K562 (cell line): Measurements from ENCODE around the gene SLC27A2. TPM values are rescaled to one million over a fixed set of nuclear protein-coding genes. Genes with fewer than 3 reads are reported as not detected.

ENCODE experiments used
- ATAC-seq: fragments of 200-7000 bp; cut with Tn5 transposase; 3 replicates; pipeline ENCODE4 v1.9.1; 2020; ENCODE audit warnings: moderate library complexity
- BruUV-seq: library from RNA; stranded (reverse); fragments of 400-500 nt; replicated peaks from 2 replicates; lab custom pipeline; 2021; lab: Mats Ljungman, UMichigan
- CTCF ChIA-PET: fragments of 300-600 bp; formaldehyde crosslinking; extraction: SDS; loops from one replicate; lab custom pipeline; 2021; ENCODE audit warnings: low intra/inter-chr PET ratio; lab: Yijun Ruan, JAX
- POLR2A ChIA-PET: fragments of 300-600, 350-650 bp; sonication (Branson Sonifier 250); formaldehyde crosslinking; extraction: SDS; loops from one replicate; lab custom pipeline; 2021; ENCODE audit warnings: antibody characterized with exemption, inconsistent platforms; lab: Yijun Ruan, JAX
- DNase-seq, 4 experiments: peaks; one replicate each; pipeline versions ENCODE4 v3.0.0 to v3.0.0-alpha.2; 2011 to 2018; ENCODE audit warnings: low spot score in 3 of 4, mixed read lengths in 3 of 4; ENCODE audit errors: extremely low read depth in 1 of 4
- FAIRE-seq: peaks from 2 replicates; lab custom pipeline; 2011; peaks lifted over from hg19 to GRCh38; lab: Jason Lieb, UNC
- H2AFZ ChIP-seq: 2 replicates; pipeline ENCODE4 v1.6.0; 2011; ENCODE audit warnings: low read depth, low read length, control low read depth, inconsistent platforms
- H3K27ac ChIP-seq: fragments of 200-600 bp; 3 replicates; pipeline ENCODE4 v1.8.0; 2011; ENCODE audit warnings: low read depth, mild to moderate bottlenecking, control low read depth, inconsistent platforms, low read length, moderate library complexity, mixed read lengths; ENCODE audit errors: extremely low read depth
- H3K27me3 ChIP-seq, 2 experiments: fragments of 300-600 bp in 1 of 2; 2 replicates in 1 of 2; 3 replicates in 1 of 2; pipeline versions ENCODE4 v1.6.0 to v1.8.0; 2011; ENCODE audit warnings: inconsistent platforms in 2 of 2, low read length in 2 of 2, mild to moderate bottlenecking in 1 of 2, mixed read lengths in 1 of 2, moderate library complexity in 1 of 2; ENCODE audit not compliant: control insufficient read depth in 2 of 2, insufficient read depth in 2 of 2
- H3K36me3 ChIP-seq: fragments of 300-600 bp; 3 replicates; pipeline ENCODE4 v1.8.0; 2011; ENCODE audit warnings: mild to moderate bottlenecking, low read length, inconsistent platforms; ENCODE audit not compliant: control insufficient read depth, insufficient read depth
- H3K4me1 ChIP-seq, 2 experiments: fragments of 200-600 bp in 1 of 2; replicated peaks in 1 of 2; 2 replicates in 1 of 2; 3 replicates in 1 of 2; pipeline versions ENCODE4 v1.5.1 to v1.8.0; 2011; ENCODE audit warnings: inconsistent platforms in 2 of 2, low read length in 2 of 2, mild to moderate bottlenecking in 1 of 2, mixed read lengths in 1 of 2, moderate library complexity in 1 of 2; ENCODE audit not compliant: control insufficient read depth in 2 of 2, insufficient read depth in 2 of 2
- H3K4me2 ChIP-seq: 2 replicates; pipeline ENCODE4 v1.6.1; 2011; ENCODE audit warnings: low read length, control low read depth, inconsistent platforms, mixed read lengths; ENCODE audit not compliant: insufficient read depth
- H3K4me3 ChIP-seq: fragments of 200-600 bp; sonication (generic), shearing (Covaris generic); 2 replicates; pipeline ENCODE4 v1.5.1; 2016; ENCODE audit warnings: control low read depth, inconsistent platforms
- H3K79me2 ChIP-seq: fragments of 200-600 bp; 3 replicates; pipeline ENCODE4 v1.8.0; 2011; ENCODE audit warnings: low read length, inconsistent platforms; ENCODE audit not compliant: control insufficient read depth, insufficient read depth
- H3K9ac ChIP-seq, 2 experiments: 2 replicates each; pipeline versions ENCODE4 v1.6.0 to v1.6.1; 2011; ENCODE audit warnings: low read depth in 2 of 2, low read length in 2 of 2, control low read depth in 1 of 2, inconsistent platforms in 1 of 2, mild to moderate bottlenecking in 1 of 2, mixed read lengths in 1 of 2; ENCODE audit not compliant: insufficient read depth in 1 of 2
- H3K9me1 ChIP-seq: one replicate; pipeline ENCODE4 v1.6.0; 2011; ENCODE audit warnings: inconsistent platforms, mild to moderate bottlenecking, low read length, moderate library complexity; ENCODE audit not compliant: control insufficient read depth, insufficient read depth
- H3K9me3 ChIP-seq: replicated peaks from 2 replicates; pipeline ENCODE4 v1.5.1; 2011; ENCODE audit warnings: low read depth, low read length, inconsistent platforms; ENCODE audit not compliant: control insufficient read depth, insufficient read depth
- H4K20me1 ChIP-seq: replicated peaks from 2 replicates; pipeline ENCODE4 v1.6.1; 2011; ENCODE audit warnings: low read length, inconsistent platforms, mixed read lengths; ENCODE audit not compliant: control insufficient read depth, insufficient read depth
- ATF7 ChIP-seq: fragments of 450-650 bp; IDR thresholded peaks from 2 replicates; pipeline ENCODE4 v1.7.1; 2014; ENCODE audit warnings: mild to moderate bottlenecking, moderate library complexity
- KLF6 ChIP-seq: fragments of 250-450 bp; sonication (Bioruptor Pico); IDR thresholded peaks from 2 replicates; pipeline ENCODE4 v1.4.0; 2020; ENCODE audit warnings: mild to moderate bottlenecking, moderate library complexity, borderline replicate concordance
- MEIS2 ChIP-seq: fragments of 450-650 bp; IDR thresholded peaks from 2 replicates; pipeline ENCODE4 v1.6.1; 2014; ENCODE audit warnings: mild to moderate bottlenecking; ENCODE audit not compliant: partially characterized antibody
- NELFE ChIP-seq: IDR thresholded peaks from 2 replicates; pipeline ENCODE4 v1.6.1; 2011; ENCODE audit warnings: mild to moderate bottlenecking; ENCODE audit not compliant: insufficient read depth, insufficient read length
- RBM34 ChIP-seq: fragments of 200-400 bp; formaldehyde crosslinking; IDR thresholded peaks from 2 replicates; pipeline ENCODE4 v1.6.1; 2018; ENCODE audit warnings: low read length, borderline replicate concordance; ENCODE audit not compliant: insufficient read depth
- TCF7 ChIP-seq: sonication (generic); IDR thresholded peaks from 2 replicates; pipeline ENCODE4 v1.6.1; 2016; ENCODE audit warnings: antibody characterized with exemption, borderline replicate concordance
- USF1 ChIP-seq: sonication (generic); formaldehyde crosslinking; IDR thresholded peaks from 2 replicates; pipeline ENCODE4 v1.9.0; 2022; ENCODE audit warnings: mild to moderate bottlenecking, missing genetic modification reagents
- WGBS: fragments of 100-300 bp; shearing (Covaris generic); methylation state at CpG from one replicate; pipeline ENCODE4 v1.1.6; 2016; ENCODE audit warnings: low coverage, mixed read lengths; ENCODE audit not compliant: insufficient coverage; ENCODE audit errors: missing lambda C conversion rate; 5-methylcytosine and 5-hydroxymethylcytosine counted together
- in situ Hi-C: fragments of 300-500 bp; cut with MboI; formaldehyde crosslinking; loops from 4 replicates; pipeline ENCODE4 v1.15.0; 2018; ENCODE audit warnings: inconsistent platforms, mixed read lengths
- intact Hi-C: fragments of 100-400 bp; cut with micrococcal nuclease; formaldehyde crosslinking; loops from 2 replicates; pipeline ENCODE4 v1.14.2; 2022
- polyA plus RNA-seq, 8 experiments: library from polyadenylated mRNA; depleted of rRNA in 4 of 8; stranded (reverse) in 5 of 8; unstranded in 3 of 8; fragments of >200 nt; fragmentation: Nextera tagmentation in 2 of 8; fragmentation: Illumina TruSeq in 1 of 8; extraction: Ambion mirVana in 2 of 8; extraction: Trizol in 1 of 8; gene quantifications; 2 replicates each; pipeline versions ENCODE4 v1.2.1 to v1.2.3, GENCODE V29; 2011 to 2014; ENCODE audit warnings: inconsistent platforms in 1 of 8, missing spikeins in 1 of 8
- total RNA-seq, 7 experiments: library from RNA; depleted of rRNA in 6 of 7; stranded (reverse); fragments of >200 nt in 6 of 7; fragmentation: Illumina TruSeq in 2 of 7; extraction: Trizol in 2 of 7; gene quantifications; 2 replicates each; pipeline versions ENCODE4 v1.2.1 to v1.2.3, GENCODE V29; 2011 to 2021; ENCODE audit warnings: low replicate concordance in 1 of 7

SLC27A2 gene
- total and polyA plus RNA-seq, 9 of the 15 experiments (the other 6 are each of a cell fraction or from before 2014, with no cell fraction given): 4.9 to 38.0 (median 22.7) TPM

GRCh38 chr15:50209809-50210208 lies 27.8 kb downstream of the SLC27A2 start:
- no TSS peak for BruUV-seq
- no peaks in the 10 kb centered on the region for H3K27me3 ChIP-seq
- no peak for FAIRE-seq
- CTCF ChIA-PET: interaction anchor here (0.6 kb wide), 1 partner anchor 484 kb away, joined by 4 read pairs; no protein-coding TSS in a partner anchor
- no peak overlapping the region for H3K4me3 ChIP-seq
- H4K20me1 ChIP-seq: no peaks in the 10 kb centered on the region
- H3K27ac ChIP-seq: no peak overlapping the region
- H3K9ac ChIP-seq: no peak overlapping the region
- peaks cover 40% of the 10 kb centered on the region for H3K36me3 ChIP-seq
- ATAC-seq: no peak
- no peaks in the 10 kb centered on the region for H3K9me1 ChIP-seq
- 96% methylated on average over 4 of the region's 4 CpGs for WGBS
- POLR2A ChIA-PET: interaction anchor here (0.6 to 1.3 kb wide), 4 partner anchors 11 to 214 kb away, joined by 3 to 4 read pairs (median 3); partner anchors contain the start of gene USP8
- no peaks in the 10 kb centered on the region for H3K79me2 ChIP-seq
- intact Hi-C loops: no loop called here
- no peak overlapping the region for H2AFZ ChIP-seq
- no peaks in the 10 kb centered on the region; a peak in 1 of 5 replicates for H3K4me1 ChIP-seq
- no peak for DNase-seq
- in situ Hi-C loops: no loop called here
- H3K4me2 ChIP-seq: no peak overlapping the region
- no peaks in the 10 kb centered on the region for H3K9me3 ChIP-seq
- TF ChIP-seq USF1: no peak
- TF ChIP-seq NELFE: no peak
- TF ChIP-seq MEIS2: no peak
- TF ChIP-seq RBM34: no peak
- TF ChIP-seq KLF6 (CRISPR knock-in tag): no peak
- no peak for TF ChIP-seq TCF7
- no peak for TF ChIP-seq ATF7
